Epithelial cell of prostate (primary cell): ENCODE data around the gene RPS6KA5.
"Not testable (repeated sequence)": the region's sequence is repeated elsewhere in the genome, so short reads cannot be mapped to it uniquely, and the experiment has no call there.

Experiments
- DNase-seq: peaks from one replicate; pipeline ENCODE4 v3.0.0-alpha.2; 2011; ENCODE audit warnings: low read depth, low spot score
- H3K27ac ChIP-seq: fragments of 450-650 bp; 2 replicates; pipeline ENCODE4 v1.5.1; 2017; ENCODE audit warnings: mild to moderate bottlenecking

The RPS6KA5 gene

GRCh38 chr14:90848944-90849731 lies 211.3 kb downstream of the RPS6KA5 start:
- no peak for DNase-seq

DNA sequence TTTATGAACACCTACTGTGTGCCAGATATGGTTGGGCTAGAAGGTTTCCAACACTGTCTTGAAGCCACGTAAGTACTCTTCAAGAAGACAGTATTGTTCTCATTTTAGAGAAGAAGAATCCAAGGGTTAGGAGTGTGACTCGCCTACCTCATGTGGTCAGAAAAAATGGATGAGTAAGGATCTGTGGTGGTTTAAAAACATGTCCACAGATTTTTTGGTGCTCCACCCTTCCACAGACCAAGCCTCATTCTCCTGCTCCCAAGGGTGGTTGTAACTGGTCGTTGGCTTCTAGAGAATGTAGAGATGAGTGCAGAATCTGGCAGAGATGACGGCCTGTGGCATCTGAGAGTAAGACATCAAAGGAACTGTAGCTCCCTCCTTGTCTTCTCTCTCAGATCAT lies 213.9 kb downstream of the RPS6KA5 start:
- peak; percentile 33 for DNase-seq
- peak overlapping the region; percentile 18 for H3K27ac ChIP-seq

More at GRCh38 chr14:90848944-90849731, 211.3 kb downstream of the RPS6KA5 start:
- H3K27ac ChIP-seq: peak overlapping the region; percentile 81

GRCh38 chr14:90844321-90844720 lies 216.1 kb downstream of the RPS6KA5 start:
- DNase-seq: no peak

GRCh38 chr14:90842726-90843125 lies 217.7 kb downstream of the RPS6KA5 start:
- DNase-seq: no peak
- no peak overlapping the region for H3K27ac ChIP-seq

More at GRCh38 chr14:90844321-90844720, 216.1 kb downstream of the RPS6KA5 start:
- H3K27ac ChIP-seq: no peak overlapping the region

DNA sequence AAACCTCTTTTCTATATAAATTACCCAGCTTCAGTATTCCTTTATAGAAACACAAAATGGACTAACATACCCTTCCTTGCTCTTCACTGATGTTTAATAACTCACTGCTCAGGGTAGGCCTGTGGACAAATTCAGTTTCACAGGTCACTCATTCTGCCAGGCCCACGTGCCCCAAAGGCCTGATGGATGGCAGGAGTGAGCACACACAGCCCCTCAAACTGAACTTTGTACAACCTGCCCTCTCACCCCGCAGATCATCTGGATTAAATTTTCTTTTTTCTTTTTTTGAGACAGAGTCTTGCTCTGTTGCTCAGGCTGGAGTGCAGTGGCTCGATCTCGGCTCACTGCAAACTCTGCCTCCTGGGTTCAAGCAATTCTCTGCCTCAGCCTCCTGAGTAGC lies 219.8 kb downstream of the RPS6KA5 start:
- H3K27ac ChIP-seq, DNase-seq: not testable (repeated sequence)

DNA sequence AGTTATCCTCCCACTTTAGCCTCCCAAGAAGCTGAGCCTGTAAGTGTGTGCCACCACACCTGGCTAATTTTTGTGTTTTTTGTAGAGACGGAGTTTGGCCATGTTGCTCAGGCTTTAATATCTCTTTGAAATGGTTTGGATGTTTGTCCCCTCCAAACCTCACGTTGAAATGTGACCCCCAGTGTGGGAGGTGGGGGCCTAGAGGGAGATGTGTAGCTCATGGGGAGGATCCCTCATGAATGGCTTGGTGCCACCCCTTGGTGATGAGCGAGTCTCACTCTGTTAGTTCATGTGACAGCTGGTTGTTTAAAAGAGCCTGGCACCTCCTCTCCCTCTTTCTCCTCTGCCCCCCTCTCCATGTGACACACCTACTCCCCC lies 220.6 kb downstream of the RPS6KA5 start:
- DNase-seq: no peak
- H3K27ac ChIP-seq: no peak overlapping the region

DNA sequence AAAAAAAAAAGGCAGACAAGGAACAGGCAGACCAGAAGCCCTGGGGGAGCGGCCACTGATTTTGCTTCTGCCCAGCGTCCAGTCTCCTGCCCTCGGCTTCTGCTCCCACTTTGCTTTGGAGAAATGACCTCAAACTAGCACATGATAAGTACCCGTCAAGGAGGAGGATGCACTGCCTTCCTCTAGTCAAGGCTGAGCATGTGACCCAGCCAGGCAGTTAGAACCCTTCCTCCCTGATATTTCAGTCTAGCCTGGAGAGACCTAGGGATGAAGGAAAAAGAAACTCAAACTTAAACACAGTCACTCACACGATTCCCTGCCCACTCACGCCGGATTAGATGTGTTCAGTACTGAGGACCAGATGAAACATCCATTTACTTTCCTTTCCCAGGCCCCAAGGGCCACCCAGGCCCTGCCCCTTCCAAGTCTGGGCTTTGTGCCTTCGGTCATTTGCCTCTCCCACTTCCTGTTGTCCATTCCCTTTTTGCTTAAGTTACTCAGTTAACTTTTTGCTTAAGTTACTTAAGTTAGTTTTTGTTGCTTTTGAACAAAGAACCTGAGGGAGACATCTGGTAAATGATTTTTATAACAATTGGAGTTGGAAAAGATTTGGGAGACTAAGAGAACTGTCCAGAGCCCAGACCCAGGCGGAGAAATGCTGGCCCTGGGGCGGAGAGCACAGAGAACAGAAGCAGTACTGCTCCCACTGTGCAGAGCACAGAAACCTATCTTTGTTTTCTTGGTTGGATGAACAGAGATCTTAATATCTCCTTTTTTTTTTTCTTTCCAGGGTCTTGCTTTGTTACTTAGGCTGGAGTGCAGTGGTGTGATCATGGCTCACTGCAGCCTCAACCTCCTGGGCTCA lies 221.2 kb downstream of the RPS6KA5 start:
- no peak overlapping the region for H3K27ac ChIP-seq
- DNase-seq: no peak

DNA sequence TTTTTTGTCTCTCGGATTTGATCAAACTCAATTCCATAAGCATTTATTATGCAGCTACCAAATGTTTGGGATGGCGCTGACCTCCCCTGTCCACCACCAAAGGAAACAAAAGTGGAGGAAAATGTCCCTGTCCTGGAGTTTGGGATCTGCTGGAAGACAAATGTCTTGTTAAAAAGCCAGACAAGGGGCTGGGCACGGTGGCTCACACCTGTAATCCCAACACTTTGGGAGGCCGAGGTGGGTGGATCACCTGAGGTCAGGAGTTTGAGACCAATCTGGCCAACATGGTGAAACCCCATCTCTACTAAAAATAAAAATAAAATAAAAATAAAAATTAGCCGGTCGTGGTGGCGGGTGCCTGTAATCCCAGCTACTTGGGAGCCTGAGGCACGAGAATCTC lies 221.9 kb downstream of the RPS6KA5 start:
- H3K27ac ChIP-seq, DNase-seq: not testable (repeated sequence)

DNA sequence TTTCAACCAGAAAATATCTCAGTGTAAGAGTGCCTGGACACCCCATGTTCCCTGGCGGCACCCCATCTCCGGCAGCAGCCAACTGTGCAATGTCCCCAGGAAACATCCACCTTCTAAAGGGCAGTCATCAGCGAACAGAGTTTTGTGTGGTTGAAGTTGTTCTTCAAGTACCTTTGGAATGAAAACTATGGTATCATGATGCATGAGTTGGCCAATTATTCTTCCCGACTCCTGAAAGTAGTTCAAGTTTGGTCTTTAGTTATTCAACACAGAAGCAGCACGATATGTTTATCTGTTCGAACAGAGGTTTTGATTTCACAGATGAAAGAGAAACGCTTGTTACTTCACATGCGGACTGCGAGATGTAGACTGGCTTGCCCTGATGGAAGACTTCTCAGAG lies 223.1 kb downstream of the RPS6KA5 start:
- DNase-seq: no peak
- H3K27ac ChIP-seq: no peak overlapping the region

DNA sequence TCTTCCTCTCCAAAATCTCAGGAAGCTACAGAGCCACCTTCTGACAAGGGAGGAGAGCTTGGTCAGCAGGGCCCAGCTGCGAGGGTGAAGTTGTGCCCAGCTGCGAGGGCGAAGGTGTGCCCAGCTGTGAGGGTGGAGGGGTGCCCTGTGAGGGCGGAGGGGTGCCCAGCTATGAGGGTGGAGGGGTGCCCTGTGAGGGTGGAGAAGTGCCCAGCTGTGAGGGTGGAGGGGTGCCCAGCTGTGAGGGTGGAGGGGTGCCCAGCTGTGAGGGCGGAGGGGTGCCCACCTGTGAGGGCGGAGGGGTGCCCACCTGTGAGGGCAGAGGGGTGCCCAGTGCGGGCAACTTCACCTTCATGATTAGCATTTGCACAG lies 223.8 kb downstream of the RPS6KA5 start:
- H3K27ac ChIP-seq: no peak overlapping the region
- DNase-seq: no peak

DNA sequence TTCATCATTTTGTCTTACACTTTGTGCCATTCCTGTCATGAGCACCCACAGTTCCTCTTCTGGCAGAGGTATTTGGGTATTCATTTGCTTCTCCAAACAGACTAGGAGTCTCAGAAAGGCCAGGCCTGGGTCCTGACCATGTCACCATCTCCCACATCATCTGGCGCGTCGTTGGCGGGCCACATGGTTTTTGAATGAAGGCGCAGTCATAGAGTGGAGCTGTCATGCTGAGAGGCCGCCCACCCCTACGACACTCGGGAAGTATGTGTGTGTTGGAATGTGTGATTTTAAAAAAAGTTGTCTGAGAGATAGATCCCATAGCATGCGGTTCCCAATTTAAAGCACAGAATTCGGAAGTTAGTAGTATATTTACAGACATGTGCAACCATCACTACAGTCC lies 228.6 kb downstream of the RPS6KA5 start:
- H3K27ac ChIP-seq: no peak overlapping the region
- no peak for DNase-seq

DNA sequence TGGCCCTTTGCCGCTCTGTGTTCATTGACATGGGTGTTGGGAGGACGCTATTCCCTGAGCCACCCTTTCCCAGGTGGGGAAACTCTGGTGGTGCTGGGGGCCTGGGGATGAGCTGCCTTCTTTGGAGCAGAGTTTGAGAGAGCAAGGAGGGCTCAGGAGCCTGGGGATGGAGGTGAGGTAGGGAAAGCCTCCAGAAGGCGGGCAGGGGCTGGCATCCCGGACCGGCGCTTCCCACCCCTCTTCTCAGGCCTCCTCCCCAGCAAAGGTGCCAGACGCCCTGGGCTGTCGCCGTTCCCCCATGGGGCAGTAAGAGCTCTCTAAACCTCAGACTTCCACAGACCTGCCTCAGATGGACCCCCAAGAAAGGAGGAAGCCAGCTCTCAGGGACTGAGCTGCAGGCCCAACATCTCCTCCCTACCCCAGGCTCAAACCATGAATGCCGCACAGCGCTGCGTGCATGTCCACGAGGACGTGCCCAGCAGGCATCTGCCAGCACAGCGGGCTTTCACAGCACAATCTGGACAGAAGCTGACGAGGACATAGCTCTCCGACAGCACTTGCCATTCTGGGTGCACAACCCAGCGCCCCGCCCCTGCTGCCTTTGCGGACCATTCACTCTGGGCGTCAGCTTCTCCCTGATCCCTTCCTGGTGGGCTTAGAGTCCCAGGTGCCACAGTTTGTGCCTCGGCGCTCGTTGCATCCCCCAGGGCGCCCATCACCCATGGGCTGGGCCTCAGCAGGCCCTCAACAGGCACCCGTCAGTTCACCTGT lies 229.3 kb downstream of the RPS6KA5 start:
- H3K27ac ChIP-seq: no peak overlapping the region
- DNase-seq: no peak

- no peak for DNase-seq
- H3K27ac ChIP-seq: no peak overlapping the region
Measured at GRCh38 chr14:90829677-90830076, 230.8 kb downstream of the RPS6KA5 start.

GRCh38 chr14:90828642-90829487 lies 231.6 kb downstream of the RPS6KA5 start:
- no peak overlapping the region for H3K27ac ChIP-seq
- DNase-seq: no peak

GRCh38 chr14:90827919-90828610 lies 232.4 kb downstream of the RPS6KA5 start:
- DNase-seq: peak; percentile 18
- H3K27ac ChIP-seq: no peak overlapping the region

GRCh38 chr14:90823542-90823941 lies 236.9 kb downstream of the RPS6KA5 start:
- not testable (repeated sequence) for H3K27ac ChIP-seq, DNase-seq

GRCh38 chr14:90820958-90821357 lies 239.5 kb downstream of the RPS6KA5 start:
- no peak overlapping the region for H3K27ac ChIP-seq
- peak; percentile 69 for DNase-seq

GRCh38 chr14:90819734-90820393 lies 240.6 kb downstream of the RPS6KA5 start:
- no peak overlapping the region for H3K27ac ChIP-seq
- no peak for DNase-seq

DNA sequence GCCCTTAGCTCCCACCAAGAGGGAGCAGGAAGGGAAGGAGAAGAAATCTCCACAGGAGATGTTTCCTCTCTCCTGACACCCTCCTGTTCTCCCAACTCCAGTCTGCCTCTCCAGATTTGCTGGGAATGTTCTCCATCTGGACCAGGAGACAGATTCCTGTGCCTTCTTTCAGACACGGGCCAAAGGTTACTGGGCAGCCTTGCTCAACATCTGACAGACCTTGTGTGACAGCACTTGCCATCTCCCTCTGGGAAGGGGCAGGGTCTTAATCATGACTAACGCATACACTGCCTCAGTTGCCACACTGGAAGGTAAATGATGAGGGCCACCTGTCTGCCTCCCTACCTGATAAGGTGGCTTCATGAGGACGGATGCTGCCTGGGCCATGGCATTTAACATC lies 241.7 kb downstream of the RPS6KA5 start:
- no peak for DNase-seq
- H3K27ac ChIP-seq: no peak overlapping the region
